ENCODE results near the gene GNG12. TPM values are rescaled to one million over a fixed set of nuclear protein-coding genes. Genes with fewer than 3 reads are reported as not detected.

Gene GNG12
- polyA plus RNA-seq, 1 donor (not counting 4 experiments of a cell fraction or from before 2014, with no cell fraction given): 208 TPM

DNA sequence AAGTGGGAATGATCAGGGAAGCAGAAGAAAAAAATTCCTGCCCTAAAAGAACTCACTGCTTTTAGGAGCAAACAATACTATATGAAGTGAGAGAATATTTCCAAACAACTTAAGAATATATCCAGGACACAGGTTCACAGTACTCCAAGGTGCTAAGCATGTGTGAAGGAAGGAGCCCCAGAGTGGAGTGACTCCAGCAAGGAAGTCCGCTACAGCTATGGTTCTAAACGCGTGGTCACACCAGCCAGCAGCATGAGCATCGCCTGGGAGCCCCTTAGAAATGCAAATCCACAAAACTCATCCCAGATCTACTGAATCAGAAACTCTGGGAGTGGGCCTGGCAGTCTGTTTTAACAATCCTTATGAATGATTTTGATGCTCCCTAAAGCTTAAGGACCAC is 112.2 kb downstream of the GNG12 start:
- Histone ChIP-seq H4K20me1 (ENCODE audit: control insufficient read depth, extremely low read depth, insufficient read depth, low read length) (no peaks in the 10 kb centered on the region), H3K4me1 (ENCODE audit: control insufficient read depth, extremely low read depth, insufficient read depth, low read length) (peaks cover 68% of the 10 kb centered on the region), H3K79me2 (ENCODE audit: control insufficient read depth, insufficient read depth, low read length) (peaks cover 44% of the 10 kb centered on the region), H3K27ac (ENCODE audit: control insufficient read depth, insufficient read depth, low read length) (no peak overlapping the region), H3K9me1 (ENCODE audit: control insufficient read depth, extremely low read depth, insufficient read depth, low read length) (no peaks in the 10 kb centered on the region), H3K4me3 (ENCODE audit: control insufficient read depth in 2 of 3, extremely low read depth in 1 of 3, insufficient read depth in 2 of 3, low read depth in 1 of 3, low read length in 3 of 3) (no peak overlapping the region), H3K36me3 (ENCODE audit: control insufficient read depth in 2 of 2, extremely low read depth in 1 of 2, insufficient read depth in 2 of 2, low read length in 2 of 2) (peaks cover 0 to 3% of the 10 kb centered on the region in 2 experiments), H3K27me3 (ENCODE audit: control insufficient read depth, extremely low read depth, insufficient read depth, low read length) (no peaks in the 10 kb centered on the region), H3K9ac (ENCODE audit: control insufficient read depth, extremely low read depth, insufficient read depth, low read length) (no peak overlapping the region), H3K4me2 (ENCODE audit: control insufficient read depth, extremely low read depth, insufficient read depth, low read depth, low read length) (no peak overlapping the region), H3K9me3 (ENCODE audit: control insufficient read depth, low read depth, low read length) (no peaks in the 10 kb centered on the region), H2AFZ (ENCODE audit: control insufficient read depth, low read length) (no peak overlapping the region)
- DNase-seq (ENCODE audit: low read depth, low spot score) (no peak), FAIRE-seq (no peak)
- dilution Hi-C loops (cut with MboI; ENCODE audit: extremely low pct_ligation_motif_present, low sequenced_read_pairs): no loop called here
- TF ChIP-seq EZH2 (IDR thresholded peaks at IDR 0.05; ENCODE audit: low read length): no peak
- TF ChIP-seq, protein P1, sequence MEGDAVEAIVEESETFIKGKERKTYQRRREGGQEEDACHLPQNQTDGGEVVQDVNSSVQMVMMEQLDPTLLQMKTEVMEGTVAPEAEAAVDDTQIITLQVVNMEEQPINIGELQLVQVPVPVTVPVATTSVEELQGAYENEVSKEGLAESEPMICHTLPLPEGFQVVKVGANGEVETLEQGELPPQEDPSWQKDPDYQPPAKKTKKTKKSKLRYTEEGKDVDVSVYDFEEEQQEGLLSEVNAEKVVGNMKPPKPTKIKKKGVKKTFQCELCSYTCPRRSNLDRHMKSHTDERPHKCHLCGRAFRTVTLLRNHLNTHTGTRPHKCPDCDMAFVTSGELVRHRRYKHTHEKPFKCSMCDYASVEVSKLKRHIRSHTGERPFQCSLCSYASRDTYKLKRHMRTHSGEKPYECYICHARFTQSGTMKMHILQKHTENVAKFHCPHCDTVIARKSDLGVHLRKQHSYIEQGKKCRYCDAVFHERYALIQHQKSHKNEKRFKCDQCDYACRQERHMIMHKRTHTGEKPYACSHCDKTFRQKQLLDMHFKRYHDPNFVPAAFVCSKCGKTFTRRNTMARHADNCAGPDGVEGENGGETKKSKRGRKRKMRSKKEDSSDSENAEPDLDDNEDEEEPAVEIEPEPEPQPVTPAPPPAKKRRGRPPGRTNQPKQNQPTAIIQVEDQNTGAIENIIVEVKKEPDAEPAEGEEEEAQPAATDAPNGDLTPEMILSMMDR (optimal IDR thresholded peaks at IDR 0.05 in 1 of 3, IDR thresholded peaks at IDR 0.05 in 1 of 3, conservative IDR thresholded peaks at IDR 0.05 in 1 of 3; ENCODE audit: extremely low read depth in 1 of 3, insufficient read depth in 2 of 3, low read length in 3 of 3): no peak

DNA sequence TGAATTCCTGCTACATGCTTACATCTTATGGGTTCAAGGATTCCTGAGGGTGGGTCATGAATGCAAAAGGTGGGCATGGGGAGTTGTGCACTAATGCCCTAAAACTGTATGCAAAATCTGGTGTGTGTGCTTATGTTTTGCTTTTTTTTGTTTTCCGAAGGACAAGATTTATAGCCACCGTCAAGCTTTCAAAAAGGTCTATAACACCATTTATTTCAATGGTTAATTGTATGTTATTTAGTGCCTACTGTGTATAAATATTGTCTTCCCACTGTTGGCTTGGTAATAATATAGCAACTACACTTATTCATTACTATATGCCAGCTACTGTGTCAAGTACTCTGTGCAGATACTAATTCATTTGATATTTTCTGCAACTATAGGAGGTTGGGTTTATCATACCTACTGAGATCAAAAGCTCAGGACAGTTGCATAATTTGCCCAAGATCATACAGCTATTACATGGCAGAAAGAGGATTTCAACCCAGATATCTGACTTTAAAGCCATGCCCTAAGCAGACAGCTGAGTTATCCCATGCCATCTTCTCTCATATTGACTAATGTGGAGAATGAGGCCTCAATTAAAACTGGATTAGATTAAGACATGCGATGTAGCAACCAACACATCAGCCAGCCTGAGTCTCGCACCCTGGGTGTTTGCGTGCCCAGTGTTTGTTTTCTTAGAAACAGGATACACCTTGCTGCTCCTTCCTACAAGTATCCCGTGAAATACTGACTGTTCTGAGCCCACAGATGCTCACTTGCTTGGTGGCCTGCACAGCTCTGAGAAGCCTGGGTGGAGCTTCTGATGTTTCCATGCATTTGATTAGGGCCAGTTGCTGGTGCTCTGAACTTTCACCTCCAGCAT is 113.7 kb downstream of the GNG12 start:
- dilution Hi-C loops (cut with MboI; ENCODE audit: extremely low pct_ligation_motif_present, low sequenced_read_pairs): no loop called here

More for the DNA sequence above, 113.7 kb downstream of the GNG12 start:
- Histone ChIP-seq H3K4me2 (ENCODE audit: control insufficient read depth, extremely low read depth, insufficient read depth, low read depth, low read length) (no peak overlapping the region), H3K27ac (ENCODE audit: control insufficient read depth, insufficient read depth, low read length) (no peak overlapping the region), H4K20me1 (ENCODE audit: control insufficient read depth, extremely low read depth, insufficient read depth, low read length) (no peaks in the 10 kb centered on the region), H3K9me3 (ENCODE audit: control insufficient read depth, low read depth, low read length) (no peaks in the 10 kb centered on the region), H3K27me3 (ENCODE audit: control insufficient read depth, extremely low read depth, insufficient read depth, low read length) (no peaks in the 10 kb centered on the region), H3K4me1 (ENCODE audit: control insufficient read depth, extremely low read depth, insufficient read depth, low read length) (peaks cover 55% of the 10 kb centered on the region), H2AFZ (ENCODE audit: control insufficient read depth, low read length) (no peak overlapping the region), H3K9me1 (ENCODE audit: control insufficient read depth, extremely low read depth, insufficient read depth, low read length) (no peaks in the 10 kb centered on the region), H3K79me2 (ENCODE audit: control insufficient read depth, insufficient read depth, low read length) (peaks cover 50% of the 10 kb centered on the region), H3K4me3 (ENCODE audit: control insufficient read depth in 2 of 3, extremely low read depth in 1 of 3, insufficient read depth in 2 of 3, low read depth in 1 of 3, low read length in 3 of 3) (no peak overlapping the region), H3K36me3 (ENCODE audit: control insufficient read depth in 2 of 2, extremely low read depth in 1 of 2, insufficient read depth in 2 of 2, low read length in 2 of 2) (peaks cover 0 to 3% of the 10 kb centered on the region in 2 experiments), H3K9ac (ENCODE audit: control insufficient read depth, extremely low read depth, insufficient read depth, low read length) (no peak overlapping the region)
- TF ChIP-seq, protein P1 (optimal IDR thresholded peaks at IDR 0.05 in 1 of 3, IDR thresholded peaks at IDR 0.05 in 1 of 3, conservative IDR thresholded peaks at IDR 0.05 in 1 of 3; ENCODE audit: extremely low read depth in 1 of 3, insufficient read depth in 2 of 3, low read length in 3 of 3): no peak
- no peak for TF ChIP-seq EZH2 (IDR thresholded peaks at IDR 0.05; ENCODE audit: low read length)
- DNase-seq (ENCODE audit: low read depth, low spot score) (no peak), FAIRE-seq (no peak)

Measured in keratinocyte (primary cell).